ENCODE results near the gene SOX6.

Gene SOX6

GRCh38 chr11:16136792-16137390 lies 219.5 kb downstream of the SOX6 start:
- DNase-seq = no peak

GRCh38 chr11:16133867-16134266 lies 222.5 kb downstream of the SOX6 start:
- DNase-seq = no peak

GRCh38 chr11:16127732-16128131 lies 228.6 kb downstream of the SOX6 start:
- no peak for DNase-seq

- no peak for DNase-seq
Observed at GRCh38 chr11:16126362-16126761, 230.0 kb downstream of the SOX6 start.

GRCh38 chr11:16125796-16126195 lies 230.6 kb downstream of the SOX6 start:
- no peak for DNase-seq

GRCh38 chr11:16124390-16124789 lies 232.0 kb downstream of the SOX6 start:
- no peak for DNase-seq

- DNase-seq = no peak
Observed at GRCh38 chr11:16121853-16122252, 234.5 kb downstream of the SOX6 start.

GRCh38 chr11:16120008-16120407 lies 236.3 kb downstream of the SOX6 start:
- DNase-seq = no peak

- no peak for DNase-seq
Observed at GRCh38 chr11:16117989-16118756, 238.2 kb downstream of the SOX6 start.

GRCh38 chr11:16114978-16115871 lies 241.1 kb downstream of the SOX6 start:
- no peak for DNase-seq

- no peak for DNase-seq
Observed at GRCh38 chr11:16114431-16114830, 241.9 kb downstream of the SOX6 start.

GRCh38 chr11:16111690-16112089 lies 244.7 kb downstream of the SOX6 start:
- DNase-seq = no peak

GRCh38 chr11:16110886-16111285 lies 245.5 kb downstream of the SOX6 start:
- DNase-seq = no peak

GRCh38 chr11:16099343-16099900 lies 256.9 kb downstream of the SOX6 start:
- peak; percentile 50 for DNase-seq

GRCh38 chr11:16098526-16099205 lies 257.7 kb downstream of the SOX6 start:
- no peak for DNase-seq

- DNase-seq = no peak
Observed at GRCh38 chr11:16097543-16097942, 258.8 kb downstream of the SOX6 start.

GRCh38 chr11:16096336-16096735 lies 260.0 kb downstream of the SOX6 start:
- DNase-seq = peak; percentile 51

GRCh38 chr11:16095756-16096155 lies 260.6 kb downstream of the SOX6 start:
- DNase-seq = no peak

- DNase-seq = no peak
Observed at GRCh38 chr11:16093889-16094653, 262.3 kb downstream of the SOX6 start.

GRCh38 chr11:16091862-16092261 lies 264.5 kb downstream of the SOX6 start:
- no peak for DNase-seq

- DNase-seq = no peak
Observed at GRCh38 chr11:16089481-16089880, 266.9 kb downstream of the SOX6 start.

GRCh38 chr11:16088774-16089173 lies 267.6 kb downstream of the SOX6 start:
- DNase-seq = no peak
